RWPE2 (cell line): ENCODE data around the gene AFAP1.

Experiments
- ATAC-seq: fragments of 200-7000 bp; cut with Tn5 transposase; 3 replicates; pipeline ENCODE4 v1.9.1; 2021; ENCODE audit warnings: low read depth
- DNase-seq: peaks from one replicate; pipeline ENCODE4 v3.0.0-alpha.2; 2020; ENCODE audit warnings: low spot score
- H3K27ac ChIP-seq: fragments of 450-650 bp; 2 replicates; pipeline ENCODE4 v1.5.1; 2017; ENCODE audit warnings: mild to moderate bottlenecking; ENCODE audit not compliant: poor library complexity, severe bottlenecking
- H3K27me3 ChIP-seq: fragments of 250-450 bp; sonication (Bioruptor Pico); 2 replicates; pipeline ENCODE4 v1.5.1; 2021; ENCODE audit warnings: mild to moderate bottlenecking, moderate library complexity; ENCODE audit not compliant: insufficient read depth, poor library complexity, severe bottlenecking
- H3K36me3 ChIP-seq: fragments of 250-450 bp; sonication (Bioruptor Pico); 2 replicates; pipeline ENCODE4 v1.5.1; 2020; ENCODE audit warnings: low read depth, mild to moderate bottlenecking, moderate library complexity
- H3K4me1 ChIP-seq: fragments of 250-450 bp; sonication (Bioruptor Pico); 2 replicates; pipeline ENCODE4 v1.5.1; 2021; ENCODE audit warnings: mild to moderate bottlenecking, moderate library complexity; ENCODE audit not compliant: insufficient read depth, poor library complexity, severe bottlenecking
- H3K4me3 ChIP-seq: fragments of 250-450 bp; sonication (Bioruptor Pico); 2 replicates; pipeline ENCODE4 v1.5.1; 2021; ENCODE audit warnings: mild to moderate bottlenecking, moderate library complexity; ENCODE audit not compliant: severe bottlenecking
- H3K9me3 ChIP-seq: fragments of 250-450 bp; sonication (Bioruptor Pico); 2 replicates; pipeline ENCODE4 v1.5.1; 2021; ENCODE audit warnings: mild to moderate bottlenecking, moderate library complexity; ENCODE audit not compliant: severe bottlenecking
- CTCF ChIP-seq: fragments of 450-650 bp; IDR thresholded peaks from one replicate; pipeline ENCODE4 v1.5.1; 2017; ENCODE audit warnings: mild to moderate bottlenecking, moderate library complexity; ENCODE audit not compliant: poor library complexity, severe bottlenecking

AFAP1 gene

DNA sequence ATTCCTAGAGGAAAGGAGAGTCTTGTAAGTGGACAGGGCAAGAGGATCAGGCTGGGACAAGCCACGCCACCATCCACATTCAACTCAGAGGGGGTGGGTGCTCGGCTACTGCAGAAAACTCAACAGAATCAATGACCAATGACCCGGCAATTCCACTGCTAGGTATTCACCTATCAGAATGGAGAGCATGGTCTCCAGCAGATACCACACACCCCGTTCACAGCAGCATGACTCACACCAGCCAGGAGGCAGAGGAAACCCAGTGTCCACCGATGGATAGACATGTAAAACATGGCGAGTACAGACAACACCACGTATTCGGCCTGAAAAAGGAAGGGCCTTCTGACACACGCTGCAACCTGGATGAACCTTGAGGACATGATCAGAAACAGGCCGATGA lies 175.9 kb downstream of the AFAP1 start:
- no peak overlapping the region for H3K4me3 ChIP-seq
- peaks cover 56% of the 10 kb centered on the region for H3K36me3 ChIP-seq

GRCh38 chr4:7763106-7763505 lies 176.6 kb downstream of the AFAP1 start:
- H3K27me3 ChIP-seq, result no peaks in the 10 kb centered on the region
- no peak overlapping the region for H3K4me3 ChIP-seq
- ATAC-seq, result no peak
- peaks cover 50% of the 10 kb centered on the region for H3K36me3 ChIP-seq
- DNase-seq, result no peak
- H3K4me1 ChIP-seq, result no peaks in the 10 kb centered on the region
- no peak for TF ChIP-seq CTCF
- H3K27ac ChIP-seq, result no peak overlapping the region
- H3K9me3 ChIP-seq, result no peaks in the 10 kb centered on the region

More for the DNA sequence above, 175.9 kb downstream of the AFAP1 start:
- Histone ChIP-seq H3K4me1 (no peaks in the 10 kb centered on the region), H3K27ac (no peak overlapping the region), H3K27me3 (no peaks in the 10 kb centered on the region), H3K9me3 (no peaks in the 10 kb centered on the region)
- ATAC-seq, result peak; percentile 50; the same call in 2 of the 3 replicates
- no peak for TF ChIP-seq CTCF
- no peak for DNase-seq

DNA sequence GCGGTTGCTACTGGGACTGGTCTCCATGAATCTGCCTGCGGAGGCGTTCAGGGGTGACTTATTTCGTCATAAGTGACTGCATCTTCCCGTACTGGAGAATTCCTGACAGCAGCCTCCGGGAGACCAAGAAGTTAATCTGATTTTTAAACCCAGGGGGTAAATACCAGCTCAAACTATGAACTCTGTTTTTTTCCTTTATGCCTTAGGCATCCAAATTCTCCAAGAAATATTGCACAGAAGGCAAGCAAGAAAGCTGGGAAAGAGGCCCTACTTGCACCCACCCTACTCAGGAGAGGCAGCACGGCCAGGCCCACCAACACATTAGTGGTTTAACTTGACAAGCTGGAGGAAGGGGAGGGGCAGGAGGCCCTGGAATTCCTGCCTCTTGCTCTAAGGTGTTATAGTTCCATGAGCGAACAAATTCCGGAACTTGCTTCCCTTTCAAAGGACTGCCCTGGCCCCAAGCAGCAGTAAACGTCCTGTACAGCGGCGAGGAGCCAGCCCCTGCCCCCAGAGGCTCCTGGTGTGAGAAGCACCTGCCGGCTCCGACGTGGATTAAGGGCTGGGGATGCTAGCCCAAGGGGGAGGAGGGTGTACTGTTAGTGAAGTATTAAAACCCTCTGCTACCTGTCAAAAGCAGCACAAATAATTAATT lies 177.2 kb downstream of the AFAP1 start:
- Histone ChIP-seq H3K4me1 (no peaks in the 10 kb centered on the region), H3K27ac (no peak overlapping the region), H3K27me3 (no peaks in the 10 kb centered on the region), H3K9me3 (no peaks in the 10 kb centered on the region), H3K36me3 (peaks cover 43% of the 10 kb centered on the region), H3K4me3 (no peak overlapping the region)
- no peak for TF ChIP-seq CTCF
- ATAC-seq (no peak), DNase-seq (no peak)

DNA sequence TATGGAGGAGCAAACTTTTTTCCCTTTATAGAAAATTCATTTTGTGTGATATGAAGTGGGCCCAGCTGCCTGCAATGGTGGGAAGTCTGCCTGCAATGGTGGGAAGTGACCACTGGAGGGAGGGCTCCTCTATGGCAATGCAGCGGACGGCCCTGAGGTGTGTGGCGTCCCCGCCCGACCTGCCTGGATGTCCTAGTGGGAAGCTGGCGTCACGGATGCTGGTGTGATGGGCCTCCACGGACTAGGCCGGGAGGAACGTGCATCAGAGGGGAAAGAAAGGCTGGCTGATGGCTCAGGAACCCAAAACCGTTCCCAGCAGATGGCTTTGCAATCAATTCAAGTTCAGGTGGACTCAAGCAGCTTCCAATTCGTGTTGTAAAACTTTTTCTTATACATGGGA lies 177.9 kb downstream of the AFAP1 start:
- Histone ChIP-seq H3K4me1 (no peaks in the 10 kb centered on the region), H3K27ac (no peak overlapping the region), H3K9me3 (no peaks in the 10 kb centered on the region), H3K36me3 (peaks cover 36% of the 10 kb centered on the region), H3K27me3 (no peaks in the 10 kb centered on the region), H3K4me3 (no peak overlapping the region)
- TF ChIP-seq CTCF, result peak; percentile 55
- no peak for DNase-seq
- 0 out of 3 replicates have a peak, but pooled peaks have one; percentile 33 for ATAC-seq

DNA sequence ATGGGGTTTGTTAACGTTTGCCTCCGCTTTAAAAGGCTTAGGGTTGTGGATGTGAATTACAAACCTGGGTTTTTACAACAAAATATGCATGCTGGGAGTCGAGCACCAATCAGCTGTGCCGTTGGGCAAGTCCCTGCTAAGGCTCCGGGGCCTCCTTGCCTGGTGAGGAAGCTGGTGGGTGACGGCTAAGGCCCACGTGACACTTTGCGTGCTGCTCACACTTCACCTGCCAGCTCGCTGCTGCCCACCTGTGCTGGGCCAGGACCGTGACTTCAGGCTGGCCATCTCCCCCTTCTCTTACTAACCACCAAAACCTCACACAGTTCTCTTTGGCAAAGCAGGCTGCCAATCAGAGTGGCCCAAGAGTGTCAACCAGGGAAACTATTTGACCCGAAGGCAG lies 178.3 kb downstream of the AFAP1 start:
- DNase-seq, result no peak
- Histone ChIP-seq H3K27ac (no peak overlapping the region), H3K36me3 (peaks cover 33% of the 10 kb centered on the region)

More for the DNA sequence above, 178.3 kb downstream of the AFAP1 start:
- no peak for ATAC-seq
- H3K9me3 ChIP-seq, result no peaks in the 10 kb centered on the region
- no peak overlapping the region for H3K4me3 ChIP-seq
- no peaks in the 10 kb centered on the region for H3K4me1 ChIP-seq
- no peak for TF ChIP-seq CTCF
- no peaks in the 10 kb centered on the region for H3K27me3 ChIP-seq
